H1 (cell line): ENCODE results near the gene FAM50A. TPM values are rescaled to one million over a fixed set of nuclear protein-coding genes. Genes with fewer than 3 reads are reported as not detected.
A peak's percentile ranks its signal among the peaks of the same experiment; 100 is the strongest.

ENCODE experiments used
- CTCF ChIA-PET: fragments of 300-600 bp; sonication (Branson Sonifier 250); formaldehyde crosslinking; loops from one replicate; lab custom pipeline; 2021; ENCODE audit not compliant: partially characterized antibody; lab: Charles Lee
- POLR2A ChIA-PET: fragments of 300-600 bp; sonication (Branson Sonifier 250); formaldehyde crosslinking; loops from one replicate; lab custom pipeline; 2021; ENCODE audit warnings: inconsistent platforms; ENCODE audit not compliant: partially characterized antibody; lab: Charles Lee
- DNase-seq, 2 experiments: peaks; one replicate each; pipeline versions ENCODE4 v3.0.0 to v3.0.0-alpha.2; 2010 to 2022; ENCODE audit warnings: low spot score in 2 of 2, low read depth in 1 of 2, mixed read lengths in 1 of 2
- FAIRE-seq: peaks from 2 replicates; lab custom pipeline; 2011; peaks lifted over from hg19 to GRCh38; lab: Jason Lieb, UNC
- H2AFZ ChIP-seq: 2 replicates; pipeline ENCODE4 v1.8.1; 2012; ENCODE audit warnings: low read length, inconsistent platforms
- H2AK5ac ChIP-seq: 2 replicates; pipeline ENCODE4 v1.6.1; 2013; ENCODE audit warnings: low read depth, low read length
- H2BK120ac ChIP-seq: replicated peaks from 2 replicates; pipeline ENCODE3; 2013; ENCODE audit warnings: low read depth, low read length, inconsistent platforms
- H2BK12ac ChIP-seq: 2 replicates; pipeline ENCODE4 v1.6.1; 2013; ENCODE audit warnings: low read depth, low read length
- H2BK15ac ChIP-seq: 2 replicates; pipeline ENCODE4 v1.6.1; 2013; ENCODE audit warnings: low read length
- H2BK20ac ChIP-seq: 2 replicates; pipeline ENCODE4 v1.6.1; 2013; ENCODE audit warnings: low read length
- H2BK5ac ChIP-seq: 2 replicates; pipeline ENCODE4 v1.6.1; 2013; ENCODE audit warnings: low read depth, low read length
- H3K14ac ChIP-seq: 2 replicates; pipeline ENCODE4 v1.6.1; 2013; ENCODE audit warnings: inconsistent platforms; ENCODE audit not compliant: insufficient read length
- H3K18ac ChIP-seq: 2 replicates; pipeline ENCODE4 v1.6.1; 2013; ENCODE audit warnings: low read length; ENCODE audit errors: extremely low read depth
- H3K23ac ChIP-seq: 2 replicates; pipeline ENCODE4 v1.6.1; 2013; ENCODE audit warnings: inconsistent platforms; ENCODE audit not compliant: insufficient read length
- H3K23me2 ChIP-seq: 2 replicates; pipeline ENCODE4 v1.6.1; 2013; ENCODE audit warnings: low read depth, low read length
- H3K27ac ChIP-seq: 2 replicates; pipeline ENCODE4 v1.6.1; 2011; ENCODE audit warnings: low read depth, low read length, inconsistent platforms
- H3K27me3 ChIP-seq, 4 experiments: replicated peaks in 1 of 4; 1 replicate in 1 of 4; 2 replicates in 3 of 4; pipeline versions ENCODE4 v1.6.1 to v1.8.1; 2011 to 2013; ENCODE audit warnings: low read length in 3 of 4, mild to moderate bottlenecking in 3 of 4, inconsistent platforms in 2 of 4, mixed read lengths in 2 of 4, moderate library complexity in 1 of 4; ENCODE audit not compliant: control insufficient read depth in 3 of 4, insufficient read depth in 3 of 4; ENCODE audit errors: extremely low read depth in 1 of 4
- H3K36me3 ChIP-seq, 4 experiments: 2 replicates each; pipeline versions ENCODE4 v1.6.1 to v1.8.1; 2011 to 2013; ENCODE audit warnings: mild to moderate bottlenecking in 4 of 4, low read length in 3 of 4, moderate library complexity in 2 of 4, control low read depth in 1 of 4, inconsistent platforms in 1 of 4; ENCODE audit not compliant: insufficient read depth in 4 of 4, control insufficient read depth in 2 of 4
- H3K4ac ChIP-seq: replicated peaks from 2 replicates; pipeline ENCODE3; 2013; ENCODE audit warnings: low read length, low read depth, mixed read lengths, inconsistent platforms; ENCODE audit not compliant: insufficient read length
- H3K4me1 ChIP-seq, 4 experiments: replicated peaks in 1 of 4; 1 replicate in 1 of 4; 2 replicates in 3 of 4; pipeline versions ENCODE4 v1.6.1 to v1.8.1; 2011 to 2013; ENCODE audit warnings: low read length in 3 of 4, inconsistent platforms in 2 of 4, mixed read lengths in 1 of 4; ENCODE audit not compliant: insufficient read depth in 4 of 4, control insufficient read depth in 3 of 4
- H3K4me2 ChIP-seq, 2 experiments: 2 replicates each; pipeline versions ENCODE4 v1.6.1 to v1.8.1; 2011 to 2013; ENCODE audit warnings: low read depth in 2 of 2, low read length in 2 of 2, control low read depth in 1 of 2, inconsistent platforms in 1 of 2, mild to moderate bottlenecking in 1 of 2; ENCODE audit not compliant: insufficient read depth in 1 of 2
- H3K4me3 ChIP-seq, 4 experiments: fragments of 200-600, 300-600 bp in 1 of 4; sonication (generic), shearing (Covaris generic), sonication (Bioruptor Twin) in 1 of 4; 2 replicates each; pipeline versions ENCODE4 v1.5.1 to v1.8.1; 2011 to 2016; ENCODE audit warnings: low read length in 4 of 4, low read depth in 3 of 4, control low read depth in 2 of 4, inconsistent platforms in 2 of 4, mild to moderate bottlenecking in 2 of 4, mixed read lengths in 1 of 4, moderate library complexity in 1 of 4; ENCODE audit not compliant: insufficient read depth in 2 of 4; ENCODE audit errors: extremely low read depth in 1 of 4
- H3K56ac ChIP-seq: replicated peaks from 2 replicates; pipeline ENCODE3; 2013; ENCODE audit warnings: low read depth, mild to moderate bottlenecking, mixed read lengths, low read length, inconsistent platforms; ENCODE audit not compliant: insufficient read length
- H3K79me1 ChIP-seq: 2 replicates; pipeline ENCODE4 v1.6.1; 2013; ENCODE audit warnings: low read depth, low read length, control low read depth
- H3K79me2 ChIP-seq, 2 experiments: 2 replicates each; pipeline versions ENCODE4 v1.6.1 to v1.8.1; 2012 to 2013; ENCODE audit warnings: low read length in 2 of 2, mild to moderate bottlenecking in 2 of 2, inconsistent platforms in 1 of 2; ENCODE audit not compliant: insufficient read depth in 2 of 2, control insufficient read depth in 1 of 2
- H3K9ac ChIP-seq, 4 experiments: replicated peaks in 1 of 4; 1 replicate in 1 of 4; 2 replicates in 3 of 4; pipeline versions ENCODE4 v1.6.1 to v1.8.1; 2011 to 2013; ENCODE audit warnings: low read depth in 3 of 4, low read length in 3 of 4, control low read depth in 2 of 4, mild to moderate bottlenecking in 2 of 4, moderate library complexity in 2 of 4, inconsistent platforms in 1 of 4; ENCODE audit errors: extremely low read depth in 1 of 4
- H3K9me3 ChIP-seq, 2 experiments: 2 replicates each; pipeline versions ENCODE4 v1.6.1 to v1.8.1; 2012 to 2013; ENCODE audit warnings: mild to moderate bottlenecking in 2 of 2, moderate library complexity in 2 of 2, control low read depth in 1 of 2, inconsistent platforms in 1 of 2, low read depth in 1 of 2, low read length in 1 of 2, mixed read lengths in 1 of 2; ENCODE audit not compliant: insufficient read depth in 2 of 2
- H4K20me1 ChIP-seq, 2 experiments: replicated peaks in 1 of 2; 2 replicates each; pipeline versions ENCODE3 to v1.8.1; 2011 to 2013; ENCODE audit warnings: inconsistent platforms in 2 of 2, low read length in 2 of 2, mild to moderate bottlenecking in 1 of 2; ENCODE audit not compliant: insufficient read depth in 2 of 2, control insufficient read depth in 1 of 2
- H4K5ac ChIP-seq: 2 replicates; pipeline ENCODE4 v1.6.1; 2013; ENCODE audit warnings: low read length, low read depth, mixed read lengths, inconsistent platforms; ENCODE audit not compliant: insufficient read length
- H4K8ac ChIP-seq: 2 replicates; pipeline ENCODE4 v1.8.0; 2013; ENCODE audit warnings: mild to moderate bottlenecking, moderate library complexity, low read length, inconsistent platforms; ENCODE audit not compliant: insufficient read depth; ENCODE audit errors: extremely low read depth
- H4K91ac ChIP-seq: replicated peaks from 2 replicates; pipeline ENCODE3; 2013; ENCODE audit warnings: low read length, mixed read lengths, inconsistent platforms; ENCODE audit not compliant: insufficient read length
- BACH1 ChIP-seq: IDR thresholded peaks from 2 replicates; pipeline ENCODE4 v1.6.1; 2012; ENCODE audit warnings: low read length, improper control_type of control experiment
- CBX8 ChIP-seq: fragments of 300-800, 300-1000 bp; sonication (generic); IDR thresholded peaks from 2 replicates; pipeline ENCODE4 v1.7.1; 2016; ENCODE audit warnings: low read depth, low read length, borderline replicate concordance
- CHD2 ChIP-seq: IDR thresholded peaks from 2 replicates; pipeline ENCODE4 v1.6.1; 2012; ENCODE audit warnings: low read length, improper control_type of control experiment
- CTCF ChIP-seq, 3 experiments: IDR thresholded peaks; 1 replicate in 2 of 3; 2 replicates in 1 of 3; pipeline versions ENCODE4 v1.5.1 to v1.6.1; 2011; ENCODE audit warnings: low read length in 3 of 3, mild to moderate bottlenecking in 3 of 3, inconsistent platforms in 2 of 3, low read depth in 1 of 3, moderate library complexity in 1 of 3; ENCODE audit not compliant: insufficient read depth in 1 of 3; ENCODE audit errors: control extremely low read depth in 1 of 3
- KDM1A ChIP-seq: fragments of 200-600, 300-600 bp; sonication (generic); IDR thresholded peaks from 2 replicates; pipeline ENCODE4 v1.7.1; 2016; ENCODE audit warnings: mild to moderate bottlenecking, low read length, borderline replicate concordance
- KDM5A ChIP-seq: fragments of 200-600 bp; IDR thresholded peaks from 2 replicates; pipeline ENCODE4 v1.7.1; 2012; ENCODE audit warnings: mild to moderate bottlenecking, low read length, inconsistent platforms, mixed read lengths
- PHF8 ChIP-seq: fragments of 200-600 bp; sonication (generic); conservative IDR thresholded peaks from 2 replicates; pipeline ENCODE4 v1.7.1; 2012; ENCODE audit warnings: low read depth, mild to moderate bottlenecking, inconsistent platforms, low read length, moderate library complexity
- POLR2A ChIP-seq, 2 experiments: IDR thresholded peaks; 1 replicate in 1 of 2; 2 replicates in 1 of 2; pipeline ENCODE4 v1.6.1; 2011; ENCODE audit warnings: low read depth in 2 of 2, low read length in 2 of 2, mild to moderate bottlenecking in 2 of 2; ENCODE audit errors: control extremely low read depth in 1 of 2
- SIRT6 ChIP-seq: IDR thresholded peaks from one replicate; pipeline ENCODE4 v1.7.1; 2012; ENCODE audit warnings: low read length, inconsistent platforms
- TCF12 ChIP-seq: IDR thresholded peaks from 2 replicates; pipeline ENCODE4 v1.6.1; 2011; ENCODE audit warnings: low read depth, mild to moderate bottlenecking, low read length
- WGBS, 2 experiments: shearing (Covaris generic) in 1 of 2; methylation state at CpG; one replicate each; pipeline versions ENCODE4 v1.1.6 to v1.1.7; 2013 to 2015; ENCODE audit warnings: low lambda C conversion rate in 2 of 2, mixed read lengths in 2 of 2, inconsistent platforms in 1 of 2, low coverage in 1 of 2, missing lambda C conversion rate in 1 of 2; ENCODE audit not compliant: insufficient replicate concordance in 2 of 2, insufficient coverage in 1 of 2, insufficient read length in 1 of 2; ENCODE audit errors: extremely low coverage in 1 of 2, missing lambda C conversion rate in 1 of 2; 5-methylcytosine and 5-hydroxymethylcytosine counted together
- polyA plus RNA-seq, 7 experiments: library from polyadenylated mRNA; depleted of rRNA in 3 of 7; stranded (reverse) in 5 of 7; unstranded in 2 of 7; fragments of >200 nt in 5 of 7; fragments of 200-250 nt in 2 of 7; gene quantifications; 1 replicate in 5 of 7; 2 replicates in 1 of 7; 4 replicates in 1 of 7; pipeline versions ENCODE4 v1.2.1 to v1.2.3, GENCODE V29; 2011 to 2013; ENCODE audit warnings: missing spikeins in 2 of 7, mixed read lengths in 2 of 7
- total RNA-seq: library from RNA; stranded (reverse); fragmentation: NEBNext Ultra II Directional; extraction: Animal tissue kit (Norgen Biotek cat#: 25700); gene quantifications from 2 replicates; pipeline ENCODE4 v1.2.1, GENCODE V29; 2021

The FAM50A gene
- total and polyA plus RNA-seq, 2 of the 8 experiments (the other 6 are each of a cell fraction or from before 2014, with no cell fraction given), result 30.7 to 48.7 TPM

- POLR2A ChIA-PET, result interaction anchor here (0.8 to 6.4 kb wide), 6 partner anchors 10 to 81 kb away, joined by 3 to 124 read pairs (median 8); partner anchors contain the start of genes ATP6AP1, EMD, RPL10 and SLC10A3
- no peak for FAIRE-seq
- Histone ChIP-seq H3K9me3 (no peaks in the 10 kb centered on the region), H3K56ac (no peak overlapping the region), H3K9ac (no peak overlapping the region; a peak in 2 of 7 replicates), H2BK20ac (no peak overlapping the region), H3K4ac (no peak overlapping the region), H3K4me2 (peak overlapping the region; percentile 64 to 66), H3K14ac (no peak overlapping the region), H3K79me2 (no peaks in the 10 kb centered on the region), H4K91ac (no peak overlapping the region), H3K18ac (no peak overlapping the region), H2BK120ac (no peak overlapping the region), H3K4me1 (peaks cover 2 to 11% (median 3%) of the 10 kb centered on the region in 4 experiments; a peak in 4 of 7 replicates), H2BK5ac (no peak overlapping the region), H4K5ac (no peak overlapping the region), H3K27ac (no peak overlapping the region), H4K20me1 (no peaks in the 10 kb centered on the region), H2AFZ (no peak overlapping the region), H3K23me2 (no peaks in the 10 kb centered on the region), H3K23ac (no peak overlapping the region), H3K27me3 (no peaks in the 10 kb centered on the region), H3K36me3 (peaks cover 0 to 2% (median 0%) of the 10 kb centered on the region in 4 experiments; a peak in 1 of 8 replicates), H2BK12ac (no peak overlapping the region), H4K8ac (no peak overlapping the region), H3K79me1 (no peaks in the 10 kb centered on the region), H2BK15ac (no peak overlapping the region), H3K4me3 (peak overlapping the region in 3 of 4 experiments; percentile 21 to 52 (median 23); a peak in 4 of 8 replicates), H2AK5ac (no peak overlapping the region)
- DNase-seq, result no peak
- TF ChIP-seq TCF12, result no peak
- no peak for TF ChIP-seq KDM5A
- no peak for TF ChIP-seq SIRT6
- no peak for TF ChIP-seq POLR2A (IDR thresholded peaks at IDR 0.05; ENCODE audit: control extremely low read depth in 1 of 2, low read depth in 2 of 2, low read length in 2 of 2)
- TF ChIP-seq BACH1, result no peak
- no peak for TF ChIP-seq KDM1A
- TF ChIP-seq PHF8, result no peak
- no peak for TF ChIP-seq CHD2
- no peak for TF ChIP-seq CBX8
- TF ChIP-seq CTCF (IDR thresholded peaks at IDR 0.05; ENCODE audit: control extremely low read depth in 1 of 3, insufficient read depth in 1 of 3, low read depth in 1 of 3, low read length in 3 of 3), result no peak
- WGBS, 2 experiments, result 66% methylated on average over 7 of the region's 10 CpGs; no CpG with 5 or more reads in 1 of the 2 experiments
- CTCF ChIA-PET, result interaction anchor here (1.4 to 2.3 kb wide), 3 partner anchors 10 to 486 kb away, joined by 3 to 10 read pairs (median 10); partner anchors contain the start of genes FLNA and RPL10
Observed at GRCh38 chrX:154408659-154409221, 35.2 kb upstream of the FAM50A start.
